ENCODE measurements around the gene FERMT1. TPM values are rescaled to one million over a fixed set of nuclear protein-coding genes. Genes with fewer than 3 reads are reported as not detected.
A peak's percentile ranks its signal among the peaks of the same experiment; 100 is the strongest.

The FERMT1 gene
- total and polyA plus RNA-seq, 2 of the 13 experiments (the other 11 are each of a cell fraction or from before 2014, with no cell fraction given), result 15.8 to 29.5 TPM

DNA sequence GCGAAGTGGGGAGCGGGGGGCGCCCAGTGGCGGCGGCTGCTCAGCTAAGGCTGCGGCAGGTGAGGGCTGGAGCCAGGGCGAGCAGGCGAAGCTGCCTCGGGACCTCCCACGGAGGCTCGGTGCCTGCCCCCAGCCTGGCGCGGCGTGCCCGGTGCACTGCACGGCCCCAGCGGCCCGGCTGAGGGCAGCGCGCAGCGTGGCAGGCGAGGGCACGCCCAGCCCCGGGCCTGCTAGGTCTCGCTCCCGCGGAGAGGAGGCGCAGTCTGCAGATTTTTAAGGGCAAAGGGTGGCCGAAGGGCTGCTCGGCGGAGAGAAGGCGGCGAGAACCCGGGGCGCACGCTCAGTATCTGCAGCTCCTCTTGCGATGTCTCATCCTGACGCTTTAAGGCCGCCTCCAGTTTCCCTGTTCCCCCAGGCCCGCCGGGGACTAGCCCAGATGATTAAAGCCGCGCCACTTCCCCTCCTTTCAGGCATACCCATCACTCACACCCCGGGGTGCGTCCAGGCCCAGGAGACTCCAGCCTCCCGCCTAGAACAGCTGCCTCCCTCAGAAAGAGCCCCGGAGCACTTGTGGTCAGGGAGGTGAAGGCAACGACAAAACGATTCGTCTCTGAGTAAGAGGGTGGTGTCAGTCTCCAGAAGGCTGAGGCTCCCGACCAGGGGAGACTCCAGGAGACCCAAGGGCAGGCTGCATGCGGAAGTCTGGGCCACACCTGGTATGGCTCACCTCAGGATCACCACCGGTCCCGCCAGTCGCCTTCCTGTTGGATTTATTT lies at the start of gene FERMT1 (continued):
- TF ChIP-seq, protein P1, sequence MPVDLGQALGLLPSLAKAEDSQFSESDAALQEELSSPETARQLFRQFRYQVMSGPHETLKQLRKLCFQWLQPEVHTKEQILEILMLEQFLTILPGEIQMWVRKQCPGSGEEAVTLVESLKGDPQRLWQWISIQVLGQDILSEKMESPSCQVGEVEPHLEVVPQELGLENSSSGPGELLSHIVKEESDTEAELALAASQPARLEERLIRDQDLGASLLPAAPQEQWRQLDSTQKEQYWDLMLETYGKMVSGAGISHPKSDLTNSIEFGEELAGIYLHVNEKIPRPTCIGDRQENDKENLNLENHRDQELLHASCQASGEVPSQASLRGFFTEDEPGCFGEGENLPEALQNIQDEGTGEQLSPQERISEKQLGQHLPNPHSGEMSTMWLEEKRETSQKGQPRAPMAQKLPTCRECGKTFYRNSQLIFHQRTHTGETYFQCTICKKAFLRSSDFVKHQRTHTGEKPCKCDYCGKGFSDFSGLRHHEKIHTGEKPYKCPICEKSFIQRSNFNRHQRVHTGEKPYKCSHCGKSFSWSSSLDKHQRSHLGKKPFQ (CRISPR knock-in tag; IDR thresholded peaks at IDR 0.05; ENCODE audit: insufficient replicate concordance), result peak; percentile 96
- peak; percentile 82 for TF ChIP-seq RAD21 (CRISPR knock-in tag; IDR thresholded peaks at IDR 0.05)
- TF ChIP-seq GZF1 (CRISPR knock-in tag; IDR thresholded peaks at IDR 0.05), result peak; percentile 82
- TF ChIP-seq ZNF788 (CRISPR knock-in tag; IDR thresholded peaks at IDR 0.05; ENCODE audit: borderline replicate concordance), result no peak
- TF ChIP-seq SMARCC2 (IDR thresholded peaks at IDR 0.05), result no peak
- TF ChIP-seq NFE2L2 (IDR thresholded peaks at IDR 0.05; ENCODE audit: low read length), result no peak
- TF ChIP-seq ZNF44 (CRISPR knock-in tag; IDR thresholded peaks at IDR 0.05), result peak; percentile 82
- TF ChIP-seq SETDB1 (CRISPR knock-in tag; IDR thresholded peaks at IDR 0.05; ENCODE audit: borderline replicate concordance), result no peak
- peak; percentile 81 for TF ChIP-seq RARA (CRISPR knock-in tag; IDR thresholded peaks at IDR 0.05)
- no peak for TF ChIP-seq TAF15 (IDR thresholded peaks at IDR 0.05; ENCODE audit: low read depth, low read length, poor library complexity, severe bottlenecking)
- peak; percentile 52 for TF ChIP-seq ZNF780A (CRISPR knock-in tag; IDR thresholded peaks at IDR 0.05)
- TF ChIP-seq, protein P2, sequence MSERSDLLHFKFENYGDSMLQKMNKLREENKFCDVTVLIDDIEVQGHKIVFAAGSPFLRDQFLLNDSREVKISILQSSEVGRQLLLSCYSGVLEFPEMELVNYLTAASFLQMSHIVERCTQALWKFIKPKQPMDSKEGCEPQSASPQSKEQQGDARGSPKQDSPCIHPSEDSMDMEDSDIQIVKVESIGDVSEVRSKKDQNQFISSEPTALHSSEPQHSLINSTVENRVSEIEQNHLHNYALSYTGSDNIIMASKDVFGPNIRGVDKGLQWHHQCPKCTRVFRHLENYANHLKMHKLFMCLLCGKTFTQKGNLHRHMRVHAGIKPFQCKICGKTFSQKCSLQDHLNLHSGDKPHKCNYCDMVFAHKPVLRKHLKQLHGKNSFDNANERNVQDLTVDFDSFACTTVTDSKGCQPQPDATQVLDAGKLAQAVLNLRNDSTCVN (CRISPR knock-in tag; IDR thresholded peaks at IDR 0.05; ENCODE audit: borderline replicate concordance), result peak; percentile 48
- no peak for TF ChIP-seq CCAR2 (optimal IDR thresholded peaks at IDR 0.05; ENCODE audit: low read depth, low read length)
- peak; percentile 99 for TF ChIP-seq ZSCAN31 (CRISPR knock-in tag; IDR thresholded peaks at IDR 0.05; ENCODE audit: low read depth)
- TF ChIP-seq RFX3 (CRISPR knock-in tag; IDR thresholded peaks at IDR 0.05), result no peak
- peak; percentile 93 for TF ChIP-seq ZNF607 (CRISPR knock-in tag; IDR thresholded peaks at IDR 0.05; ENCODE audit: borderline replicate concordance)
- TF ChIP-seq PAX8 (CRISPR knock-in tag; IDR thresholded peaks at IDR 0.05; ENCODE audit: borderline replicate concordance), result peak; percentile 95
- TF ChIP-seq FLYWCH1 (CRISPR knock-in tag; IDR thresholded peaks at IDR 0.05), result peak; percentile 70
- TF ChIP-seq, protein P3, sequence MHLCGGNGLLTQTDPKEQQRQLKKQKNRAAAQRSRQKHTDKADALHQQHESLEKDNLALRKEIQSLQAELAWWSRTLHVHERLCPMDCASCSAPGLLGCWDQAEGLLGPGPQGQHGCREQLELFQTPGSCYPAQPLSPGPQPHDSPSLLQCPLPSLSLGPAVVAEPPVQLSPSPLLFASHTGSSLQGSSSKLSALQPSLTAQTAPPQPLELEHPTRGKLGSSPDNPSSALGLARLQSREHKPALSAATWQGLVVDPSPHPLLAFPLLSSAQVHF (CRISPR knock-in tag; IDR thresholded peaks at IDR 0.05), result peak; percentile 85; the same call in 1 of the 2 replicates
- no peak; the same call in 1 of the 2 replicates for TF ChIP-seq ZC3H13 (CRISPR knock-in tag; IDR thresholded peaks at IDR 0.05)
- TF ChIP-seq ZNF564 (CRISPR knock-in tag; IDR thresholded peaks at IDR 0.05), result peak; percentile 81; the same call in 1 of the 2 replicates
- TF ChIP-seq TRIM24 (CRISPR knock-in tag; IDR thresholded peaks at IDR 0.05), result peak; percentile 24; the same call in 1 of the 2 replicates
- TF ChIP-seq CHD4 (IDR thresholded peaks at IDR 0.05; ENCODE audit: borderline replicate concordance, low read length), result no peak
- peak; percentile 88 for TF ChIP-seq PITX1 (CRISPR knock-in tag; IDR thresholded peaks at IDR 0.05)
- TF ChIP-seq ZNF543 (CRISPR knock-in tag; IDR thresholded peaks at IDR 0.05), result peak; percentile 93
- peak; percentile 43 for TF ChIP-seq HNRNPK (IDR thresholded peaks at IDR 0.05; ENCODE audit: low read depth, low read length, poor library complexity, severe bottlenecking)
- TF ChIP-seq TBP (CRISPR knock-in tag; IDR thresholded peaks at IDR 0.05), result peak; percentile 59; the same call in 1 of the 2 replicates
- no peak for TF ChIP-seq ZFP36 (IDR thresholded peaks at IDR 0.05; ENCODE audit: borderline replicate concordance, low read depth, low read length, partially characterized antibody)
- TF ChIP-seq SSRP1 (CRISPR knock-in tag; IDR thresholded peaks at IDR 0.05), result 0 out of 2 replicates have a peak, but pooled peaks have one; percentile 23
